Neural progenitor cell (in vitro differentiated cells): ENCODE results near the gene SPOCK1. TPM values are rescaled to one million over a fixed set of nuclear protein-coding genes. Genes with fewer than 3 reads are reported as not detected.

Experiments used
- DNase-seq: peaks from one replicate; pipeline ENCODE4 v3.0.0-alpha.2; 2016; ENCODE audit warnings: low spot score
- H2AFZ ChIP-seq: fragments of 200-600 bp; sonication (generic); replicated peaks from 2 replicates; pipeline ENCODE4 v1.6.1; 2016; ENCODE audit warnings: antibody characterized with exemption
- H3F3A ChIP-seq: fragments of 200-600 bp; sonication (generic); 2 replicates; pipeline ENCODE4 v1.6.1; 2016; ENCODE audit warnings: antibody characterized with exemption, low read depth
- H3K27ac ChIP-seq: fragments of 200-600 bp; sonication (generic); 2 replicates; pipeline ENCODE4 v1.5.1; 2016; ENCODE audit warnings: mild to moderate bottlenecking
- H3K27me3 ChIP-seq: fragments of 200-600 bp; sonication (generic); 2 replicates; pipeline ENCODE4 v1.6.1; 2016; ENCODE audit warnings: mild to moderate bottlenecking, moderate library complexity
- H3K36me3 ChIP-seq: fragments of 200-600 bp; sonication (generic); 2 replicates; pipeline ENCODE4 v1.5.1; 2016
- H3K4me1 ChIP-seq: fragments of 200-600 bp; sonication (generic); 2 replicates; pipeline ENCODE4 v1.6.1; 2016; ENCODE audit warnings: mixed run types
- H3K4me2 ChIP-seq: fragments of 200-600 bp; sonication (generic); 2 replicates; pipeline ENCODE4 v1.6.1; 2016
- H3K4me3 ChIP-seq: fragments of 200-600 bp; sonication (generic); 2 replicates; pipeline ENCODE4 v1.5.1; 2016
- H3K79me2 ChIP-seq: fragments of 200-600 bp; sonication (generic); 2 replicates; pipeline ENCODE4 v1.6.1; 2016; ENCODE audit warnings: low read depth
- H3K9ac ChIP-seq: fragments of 200-600 bp; sonication (generic); 2 replicates; pipeline ENCODE4 v1.6.1; 2016
- H3K9me3 ChIP-seq: fragments of 200-600 bp; sonication (generic); 2 replicates; pipeline ENCODE4 v1.5.1; 2016; ENCODE audit warnings: low read depth
- H4K20me1 ChIP-seq: fragments of 200-600 bp; sonication (generic); 2 replicates; pipeline ENCODE4 v1.6.1; 2016; ENCODE audit warnings: low read depth
- H3K27ac Mint-ChIP-seq: 3 replicates; pipeline ENCODE4 v1.8.0; 2021; ENCODE audit warnings: mixed read lengths
- H3K27me3 Mint-ChIP-seq: 2 replicates; pipeline ENCODE4 v1.8.0; 2022; ENCODE audit warnings: low read depth, mild to moderate bottlenecking, inconsistent platforms, moderate library complexity, mixed read lengths; ENCODE audit not compliant: insufficient read depth
- H3K36me3 Mint-ChIP-seq: 3 replicates; pipeline ENCODE4 v1.8.0; 2021; ENCODE audit warnings: mixed read lengths
- H3K4me1 Mint-ChIP-seq: 3 replicates; pipeline ENCODE4 v1.8.0; 2021; ENCODE audit warnings: mixed read lengths
- H3K4me3 Mint-ChIP-seq: 3 replicates; pipeline ENCODE4 v1.8.0; 2021; ENCODE audit warnings: mild to moderate bottlenecking, moderate library complexity, mixed read lengths
- H3K9me3 Mint-ChIP-seq: 3 replicates; pipeline ENCODE4 v1.8.0; 2020; ENCODE audit warnings: mixed read lengths
- CTCF ChIP-seq: fragments of 200-600 bp; sonication (generic); IDR thresholded peaks from 2 replicates; pipeline ENCODE4 v1.5.1; 2017; ENCODE audit warnings: antibody characterized with exemption, mild to moderate bottlenecking
- EZH2 ChIP-seq: fragments of 200-600 bp; sonication (generic); IDR thresholded peaks from 2 replicates; pipeline ENCODE4 v1.6.1; 2017; ENCODE audit warnings: antibody characterized with exemption, mild to moderate bottlenecking, moderate library complexity
- EZH2phosphoT487 ChIP-seq: fragments of 200-600 bp; sonication (generic); IDR thresholded peaks from 2 replicates; pipeline ENCODE4 v1.6.1; 2017; ENCODE audit warnings: antibody characterized with exemption
- total RNA-seq: library from RNA; depleted of rRNA; stranded (reverse); fragments of >200 nt; gene quantifications from 2 replicates; pipeline ENCODE4 v1.2.3, GENCODE V29; 2015; ENCODE audit warnings: low replicate concordance

The SPOCK1 gene
- total RNA-seq, 1 donor from 2014 or later = 6.9 TPM

- H3K9me3 Mint-ChIP-seq = peaks cover 19% of the 10 kb centered on the region
- H3K27me3 Mint-ChIP-seq = peaks cover 6% of the 10 kb centered on the region
- H4K20me1 ChIP-seq = no peaks in the 10 kb centered on the region
- peak overlapping the region; percentile 94 for H2AFZ ChIP-seq
- H3K9ac ChIP-seq = no peak overlapping the region
- H3K4me1 Mint-ChIP-seq = peaks cover 24% of the 10 kb centered on the region
- DNase-seq = peak; percentile 64
- no peak overlapping the region for H3K4me3 ChIP-seq
- H3K27me3 ChIP-seq = no peaks in the 10 kb centered on the region
- H3K9me3 ChIP-seq = no peaks in the 10 kb centered on the region
- peak overlapping the region; percentile 13 for H3K4me2 ChIP-seq
- peaks cover 5% of the 10 kb centered on the region for H3K4me1 ChIP-seq
- H3K4me3 Mint-ChIP-seq = no peak overlapping the region
- no peak overlapping the region for H3K27ac ChIP-seq
- no peaks in the 10 kb centered on the region for H3K36me3 ChIP-seq
- TF ChIP-seq EZH2 = no peak
- peak; percentile 80 for TF ChIP-seq CTCF
- H3K79me2 ChIP-seq = no peaks in the 10 kb centered on the region
- peaks cover 2% of the 10 kb centered on the region for H3K36me3 Mint-ChIP-seq
- H3K27ac Mint-ChIP-seq = no peak overlapping the region
- H3F3A ChIP-seq = peaks cover 5% of the 10 kb centered on the region
Measured at GRCh38 chr5:137320056-137321045, 178.8 kb downstream of the SPOCK1 start.

DNA sequence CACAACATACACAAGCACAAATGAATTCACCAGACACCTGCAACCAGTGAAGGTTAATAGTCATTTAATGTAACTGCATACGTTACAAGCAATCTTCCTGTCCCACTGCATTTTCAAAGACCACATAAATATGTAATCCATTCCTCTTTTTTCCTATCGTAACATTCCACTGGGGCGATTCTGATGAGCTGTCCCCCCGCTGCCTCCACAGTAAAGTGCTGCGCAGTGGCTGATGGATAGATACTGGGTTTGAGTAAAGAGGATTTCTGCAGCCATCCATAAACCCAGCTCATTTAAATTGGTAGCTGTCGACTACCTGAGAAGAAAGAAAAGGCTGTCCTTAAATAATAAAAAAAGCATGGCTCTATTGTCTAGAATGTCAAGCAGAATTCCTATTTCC is 181.1 kb downstream of the SPOCK1 start:
- Histone ChIP-seq H3K79me2 (no peaks in the 10 kb centered on the region), H3K27me3 (no peaks in the 10 kb centered on the region), H3K9ac (no peak overlapping the region), H3K27ac (no peak overlapping the region), H3K36me3 (no peaks in the 10 kb centered on the region), H2AFZ (no peak overlapping the region), H3F3A (peaks cover 5% of the 10 kb centered on the region), H3K4me3 (no peak overlapping the region), H3K4me1 (peaks cover 5% of the 10 kb centered on the region), H3K9me3 (no peaks in the 10 kb centered on the region), H4K20me1 (no peaks in the 10 kb centered on the region), H3K4me2 (no peak overlapping the region)
- H3K36me3 Mint-ChIP-seq = peaks cover 2% of the 10 kb centered on the region
- H3K4me1 Mint-ChIP-seq = peaks cover 24% of the 10 kb centered on the region
- TF ChIP-seq EZH2phosphoT487 (no peak), EZH2 (no peak), CTCF (no peak)
- DNase-seq = no peak
- H3K4me3 Mint-ChIP-seq = no peak overlapping the region
- H3K27me3 Mint-ChIP-seq = peaks cover 5% of the 10 kb centered on the region
- no peak overlapping the region for H3K27ac Mint-ChIP-seq
- H3K9me3 Mint-ChIP-seq = peaks cover 19% of the 10 kb centered on the region

DNA sequence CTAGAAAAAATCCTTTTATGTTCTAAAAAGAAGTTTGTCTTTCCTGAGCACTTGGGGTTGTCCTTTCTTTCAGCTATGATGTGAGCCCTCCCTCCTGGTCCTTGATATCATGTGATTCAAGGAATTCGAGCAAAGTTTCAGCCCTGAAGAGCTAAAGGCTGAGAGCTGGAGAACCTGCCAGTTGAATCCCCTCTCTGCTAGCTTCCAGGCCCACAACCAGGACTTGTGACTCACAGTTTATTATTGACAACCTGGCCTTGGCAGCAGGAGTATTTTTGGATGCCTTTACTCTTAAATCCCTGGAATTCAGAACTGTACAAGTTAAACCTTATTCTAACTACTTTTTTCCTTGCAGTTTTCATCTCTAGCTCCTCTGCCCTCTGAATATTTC is 182.8 kb downstream of the SPOCK1 start:
- Mint-ChIP-seq H3K4me3 (no peak overlapping the region), H3K9me3 (peaks cover 11% of the 10 kb centered on the region), H3K27me3 (peaks cover 4% of the 10 kb centered on the region), H3K27ac (no peak overlapping the region), H3K4me1 (peaks cover 30% of the 10 kb centered on the region), H3K36me3 (peaks cover 2% of the 10 kb centered on the region)
- H3K27ac ChIP-seq = no peak overlapping the region
- peaks cover 5% of the 10 kb centered on the region for H3F3A ChIP-seq
- no peaks in the 10 kb centered on the region for H4K20me1 ChIP-seq
- no peak for DNase-seq
- no peak overlapping the region for H3K4me2 ChIP-seq
- no peak overlapping the region for H3K4me3 ChIP-seq
- H3K9me3 ChIP-seq = no peaks in the 10 kb centered on the region
- peaks cover 14% of the 10 kb centered on the region for H3K4me1 ChIP-seq
- no peaks in the 10 kb centered on the region for H3K79me2 ChIP-seq
- H3K27me3 ChIP-seq = no peaks in the 10 kb centered on the region
- no peak for TF ChIP-seq CTCF
- TF ChIP-seq EZH2 = no peak
- no peak for TF ChIP-seq EZH2phosphoT487
- no peak overlapping the region for H2AFZ ChIP-seq
- H3K36me3 ChIP-seq = no peaks in the 10 kb centered on the region
- no peak overlapping the region for H3K9ac ChIP-seq
